Activated B cell treated with CpG ODN at 0.5 μM for 24 hours (primary cell): ENCODE measurements around the gene PRPF8. TPM values are rescaled to one million over a fixed set of nuclear protein-coding genes. Genes with fewer than 3 reads are reported as not detected.

Experiments
- ATAC-seq: fragments of 200-7000 bp; cut with Tn5 transposase; one replicate; pipeline ENCODE4 v1.10.0; 2021; ENCODE audit warnings: low read depth, mild to moderate bottlenecking, moderate library complexity
- CTCF ChIA-PET: fragments of 350-600 bp; sonication (Branson Sonifier 250); formaldehyde crosslinking; loops from one replicate; lab custom pipeline; 2021; ENCODE audit warnings: antibody characterized with exemption; lab: Charles Lee
- POLR2A ChIA-PET: fragments of 350-600 bp; sonication (Branson Sonifier 250); formaldehyde crosslinking; loops from one replicate; lab custom pipeline; 2021; ENCODE audit warnings: antibody characterized with exemption; lab: Charles Lee
- DNase-seq: peaks from one replicate; pipeline ENCODE4 v3.0.0; 2022
- H3K27ac Mint-ChIP-seq: one replicate; pipeline ENCODE4 v1.8.0; 2020; ENCODE audit warnings: mixed read lengths
- H3K27me3 Mint-ChIP-seq: one replicate; pipeline ENCODE4 v1.8.0; 2021; ENCODE audit warnings: mixed read lengths
- H3K36me3 Mint-ChIP-seq: one replicate; pipeline ENCODE4 v1.8.0; 2021; ENCODE audit warnings: low read depth, mixed read lengths
- H3K4me1 Mint-ChIP-seq: one replicate; pipeline ENCODE4 v1.8.0; 2021; ENCODE audit warnings: mixed read lengths
- H3K4me3 Mint-ChIP-seq: one replicate; pipeline ENCODE4 v1.8.0; 2020; ENCODE audit warnings: mild to moderate bottlenecking, mixed read lengths
- H3K9me3 Mint-ChIP-seq: one replicate; pipeline ENCODE4 v1.8.0; 2020; ENCODE audit warnings: mixed read lengths
- CTCF ChIP-seq: fragments of 200-600 bp; IDR thresholded peaks from one replicate; pipeline ENCODE4 v1.8.0; 2022; ENCODE audit warnings: antibody characterized with exemption, mild to moderate bottlenecking
- intact Hi-C: fragments of 100-400 bp; cut with micrococcal nuclease; formaldehyde crosslinking; loops from one replicate; pipeline ENCODE4 v1.15.1; 2024
- total RNA-seq: library from RNA; stranded (reverse); gene quantifications from 2 replicates; pipeline ENCODE4 v1.2.3, GENCODE V29; 2022

Gene PRPF8
- total RNA-seq, 1 donor from 2014 or later: 442 TPM

GRCh38 chr17:1643293-1643998 lies 41.2 kb downstream of the PRPF8 start:
- H3K36me3 Mint-ChIP-seq: no peaks in the 10 kb centered on the region
- ChIA-PET CTCF (interaction anchor here (7.1 kb wide), 1 partner anchor 13 kb away, joined by 49 read pairs; the partner anchor contains the start of gene SLC43A2), POLR2A (interaction anchor here (0.5 to 3.0 kb wide), 10 partner anchors 9 to 600 kb away, joined by 3 to 45 read pairs (median 6); partner anchors contain the start of gene SLC43A2)
- intact Hi-C loops: loop anchor here (10.0 kb wide), 1 partner anchor 391 kb away; the partner anchor contains the start of gene DPH1
- no peak for TF ChIP-seq CTCF
- no peak overlapping the region for H3K27ac Mint-ChIP-seq
- H3K27me3 Mint-ChIP-seq: no peaks in the 10 kb centered on the region
- peak; percentile 35 for ATAC-seq
- H3K4me1 Mint-ChIP-seq: peaks cover 41% of the 10 kb centered on the region
- no peaks in the 10 kb centered on the region for H3K9me3 Mint-ChIP-seq
- DNase-seq: peak; percentile 55
- H3K4me3 Mint-ChIP-seq: peak overlapping the region; percentile 85

GRCh38 chr17:1641065-1641403 lies 43.6 kb downstream of the PRPF8 start:
- ChIA-PET CTCF (interaction anchor here (1.6 kb wide), 1 partner anchor 11 kb away, joined by 3 read pairs; no protein-coding TSS in a partner anchor), POLR2A (interaction anchor here (0.9 to 1.7 kb wide), 2 partner anchors 11 to 48 kb away, joined by 3 to 5 read pairs; no protein-coding TSS in a partner anchor)
- Mint-ChIP-seq H3K4me3 (no peak overlapping the region), H3K9me3 (no peaks in the 10 kb centered on the region), H3K36me3 (no peaks in the 10 kb centered on the region), H3K27me3 (no peaks in the 10 kb centered on the region), H3K27ac (peak overlapping the region; percentile 30), H3K4me1 (peaks cover 22% of the 10 kb centered on the region)
- intact Hi-C loops: loop anchor here (10.0 kb wide), 1 partner anchor 394 kb away; the partner anchor contains the start of gene DPH1
- no peak for TF ChIP-seq CTCF
- no peak for ATAC-seq
- DNase-seq: no peak

- no peak for DNase-seq
- Mint-ChIP-seq H3K27ac (peak overlapping the region; percentile 30), H3K4me3 (no peak overlapping the region), H3K27me3 (no peaks in the 10 kb centered on the region), H3K4me1 (peaks cover 17% of the 10 kb centered on the region), H3K9me3 (no peaks in the 10 kb centered on the region), H3K36me3 (no peaks in the 10 kb centered on the region)
- no peak for ATAC-seq
- ChIA-PET POLR2A (interaction anchor here (1.7 kb wide), 1 partner anchor 11 kb away, joined by 5 read pairs; no protein-coding TSS in a partner anchor), CTCF (interaction anchor here (0.7 to 1.6 kb wide), 2 partner anchors 9 to 10 kb away, joined by 3 read pairs; no protein-coding TSS in a partner anchor)
- no peak for TF ChIP-seq CTCF
- intact Hi-C loops: loop anchor here (10.0 kb wide), 1 partner anchor 394 kb away; the partner anchor contains the start of gene DPH1
Observed at GRCh38 chr17:1640329-1641064, 44.2 kb downstream of the PRPF8 start.

- POLR2A ChIA-PET: interaction anchor here (0.7 to 1.7 kb wide), 4 partner anchors 10 to 196 kb away, joined by 3 to 6 read pairs (median 5); partner anchors contain the start of gene SLC43A2
- H3K4me3 Mint-ChIP-seq: no peak overlapping the region
- ATAC-seq: no peak
- H3K27ac Mint-ChIP-seq: no peak overlapping the region
- H3K4me1 Mint-ChIP-seq: peaks cover 8% of the 10 kb centered on the region
- no peaks in the 10 kb centered on the region for H3K36me3 Mint-ChIP-seq
- intact Hi-C loops: loop anchor here (10.0 kb wide), 1 partner anchor 395 kb away; the partner anchor contains the start of gene DPH1
- TF ChIP-seq CTCF: no peak
- CTCF ChIA-PET: interaction anchor here (0.7 to 1.6 kb wide), 2 partner anchors 9 to 10 kb away, joined by 3 read pairs; no protein-coding TSS in a partner anchor
- no peak for DNase-seq
- H3K9me3 Mint-ChIP-seq: no peaks in the 10 kb centered on the region
- no peaks in the 10 kb centered on the region for H3K27me3 Mint-ChIP-seq
Observed at GRCh38 chr17:1639549-1640180, 45.0 kb downstream of the PRPF8 start.
